ENCODE measurements around the gene ATP6V0C.
"Not testable (repeated sequence)": the region's sequence is repeated elsewhere in the genome, so short reads cannot be mapped to it uniquely, and the experiment has no call there.

ATP6V0C gene

GRCh38 chr16:2474877-2475412, 38.8 kb upstream of the ATP6V0C start, which contains the start of gene TBC1D24:
Gene TBC1D24, plus strand, starts transcription at chr16:2475127. Its CDS starts 21,022 bp downstream, at chr16:2496149.
- DNase-seq (ENCODE audit: low read depth in 2 of 2): peak; percentile 81 to 85

- DNase-seq (ENCODE audit: low read depth in 2 of 2): no peak
Observed at GRCh38 chr16:2475413-2476344, 38.1 kb upstream of the ATP6V0C start.

GRCh38 chr16:2476345-2476720, 37.4 kb upstream of the ATP6V0C start:
- DNase-seq (ENCODE audit: low read depth in 2 of 2): no peak

GRCh38 chr16:2476741-2477140, 37.0 kb upstream of the ATP6V0C start:
- no peak for DNase-seq (ENCODE audit: low read depth in 2 of 2)

- no peak for DNase-seq (ENCODE audit: low read depth in 2 of 2)
Observed at GRCh38 chr16:2477327-2477726, 36.4 kb upstream of the ATP6V0C start.

GRCh38 chr16:2478279-2478678, 35.5 kb upstream of the ATP6V0C start:
- no peak for DNase-seq (ENCODE audit: low read depth in 2 of 2)

GRCh38 chr16:2479996-2480395, 33.8 kb upstream of the ATP6V0C start:
- DNase-seq (ENCODE audit: low read depth in 2 of 2): not testable (repeated sequence)

- DNase-seq (ENCODE audit: low read depth in 2 of 2): no peak
Observed at GRCh38 chr16:2480948-2481347, 32.8 kb upstream of the ATP6V0C start.

GRCh38 chr16:2481676-2482075, 32.1 kb upstream of the ATP6V0C start:
- no peak for DNase-seq (ENCODE audit: low read depth in 2 of 2)

GRCh38 chr16:2482249-2482648, 31.5 kb upstream of the ATP6V0C start:
- no peak for DNase-seq (ENCODE audit: low read depth in 2 of 2)

GRCh38 chr16:2482708-2483534, 30.8 kb upstream of the ATP6V0C start:
- no peak for DNase-seq (ENCODE audit: low read depth in 2 of 2)

GRCh38 chr16:2483939-2484897, 29.5 kb upstream of the ATP6V0C start:
- DNase-seq (ENCODE audit: low read depth in 2 of 2): no peak

GRCh38 chr16:2484898-2485508, 28.7 kb upstream of the ATP6V0C start:
- DNase-seq (ENCODE audit: low read depth in 2 of 2): no peak

- no peak for DNase-seq (ENCODE audit: low read depth in 2 of 2)
Observed at GRCh38 chr16:2485811-2486507, 27.8 kb upstream of the ATP6V0C start.

GRCh38 chr16:2486645-2487516, 26.9 kb upstream of the ATP6V0C start:
- peak; percentile 52 to 56 for DNase-seq (ENCODE audit: low read depth in 2 of 2)

GRCh38 chr16:2487517-2487842, 26.3 kb upstream of the ATP6V0C start:
- DNase-seq (ENCODE audit: low read depth in 2 of 2): no peak

GRCh38 chr16:2487903-2488531, 25.7 kb upstream of the ATP6V0C start:
- DNase-seq (ENCODE audit: low read depth in 2 of 2): no peak

GRCh38 chr16:2489581-2489980, 24.2 kb upstream of the ATP6V0C start:
- no peak for DNase-seq (ENCODE audit: low read depth in 2 of 2)
